H1 (cell line): ENCODE measurements around the gene PQBP1.

Experiments
- ATF2 ChIP-seq: IDR thresholded peaks from 2 replicates; pipeline ENCODE4 v1.6.1; 2012; ENCODE audit warnings: low read length, inconsistent platforms
- CTCF ChIP-seq, 3 experiments: IDR thresholded peaks; 1 replicate in 2 of 3; 2 replicates in 1 of 3; pipeline versions ENCODE4 v1.5.1 to v1.6.1; 2011; ENCODE audit warnings: low read length in 3 of 3, mild to moderate bottlenecking in 3 of 3, inconsistent platforms in 2 of 3, low read depth in 1 of 3, moderate library complexity in 1 of 3; ENCODE audit not compliant: insufficient read depth in 1 of 3; ENCODE audit errors: control extremely low read depth in 1 of 3
- EP300 ChIP-seq, 2 experiments: IDR thresholded peaks; 1 replicate in 1 of 2; 2 replicates in 1 of 2; pipeline ENCODE4 v1.6.1; 2011 to 2012; ENCODE audit warnings: low read depth in 2 of 2, low read length in 2 of 2, mild to moderate bottlenecking in 2 of 2, borderline replicate concordance in 1 of 2, inconsistent platforms in 1 of 2, moderate library complexity in 1 of 2
- GTF2F1 ChIP-seq: IDR thresholded peaks from 2 replicates; pipeline ENCODE4 v1.6.1; 2012; ENCODE audit warnings: low read depth, low read length, improper control_type of control experiment, borderline replicate concordance
- HDAC6 ChIP-seq: IDR thresholded peaks from one replicate; pipeline ENCODE4 v1.7.1; 2012; ENCODE audit warnings: low read depth, mild to moderate bottlenecking, inconsistent platforms, low read length, moderate library complexity
- SIX5 ChIP-seq: IDR thresholded peaks from 2 replicates; pipeline ENCODE4 v1.6.1; 2011; ENCODE audit warnings: mild to moderate bottlenecking, low read depth, low read length
- SRF ChIP-seq: IDR thresholded peaks from 2 replicates; pipeline ENCODE4 v1.6.1; 2011; ENCODE audit warnings: mild to moderate bottlenecking, low read depth, low read length, moderate library complexity
- TF ChIP-seq, protein P1 (sequence below): IDR thresholded peaks from 2 replicates; pipeline ENCODE4 v1.6.1; 2011; ENCODE audit warnings: low read length, improper control_type of control experiment

GRCh38 chrX:48908600-48908999 is 10.9 kb downstream of the PQBP1 start:
- TF ChIP-seq SIX5 (no peak), ATF2 (no peak), GTF2F1 (no peak), CTCF (IDR thresholded peaks at IDR 0.05; ENCODE audit: control extremely low read depth in 1 of 3, insufficient read depth in 1 of 3, low read depth in 1 of 3, low read length in 3 of 3) (no peak), EP300 (IDR thresholded peaks at IDR 0.05; ENCODE audit: borderline replicate concordance in 1 of 2, low read depth in 2 of 2, low read length in 2 of 2) (no peak), SRF (no peak), HDAC6 (no peak)
- TF ChIP-seq, protein P1, sequence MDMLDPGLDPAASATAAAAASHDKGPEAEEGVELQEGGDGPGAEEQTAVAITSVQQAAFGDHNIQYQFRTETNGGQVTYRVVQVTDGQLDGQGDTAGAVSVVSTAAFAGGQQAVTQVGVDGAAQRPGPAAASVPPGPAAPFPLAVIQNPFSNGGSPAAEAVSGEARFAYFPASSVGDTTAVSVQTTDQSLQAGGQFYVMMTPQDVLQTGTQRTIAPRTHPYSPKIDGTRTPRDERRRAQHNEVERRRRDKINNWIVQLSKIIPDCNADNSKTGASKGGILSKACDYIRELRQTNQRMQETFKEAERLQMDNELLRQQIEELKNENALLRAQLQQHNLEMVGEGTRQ = no peak
